Hepatocyte (in vitro differentiated cells): ENCODE data around the gene SPON2.

Experiments used
- CTCF ChIP-seq: fragments of 200-600 bp; sonication (generic); IDR thresholded peaks from 2 replicates; pipeline ENCODE4 v1.5.1; 2016; ENCODE audit warnings: antibody characterized with exemption, mild to moderate bottlenecking; ENCODE audit not compliant: poor library complexity
- EZH2 ChIP-seq: fragments of 200-600 bp; sonication (generic); IDR thresholded peaks from 2 replicates; pipeline ENCODE4 v1.6.1; 2016; ENCODE audit warnings: antibody characterized with exemption, mild to moderate bottlenecking, borderline replicate concordance

GRCh38 chr4:1191621-1192020, 19.2 kb upstream of the SPON2 start:
- TF ChIP-seq EZH2 (no peak), CTCF (no peak)
